Measurements from ENCODE around the gene PPM1L.

GRCh38 chr3:160857476-160858119 is 101.6 kb downstream of the PPM1L start:
- TF ChIP-seq CTCF (IDR thresholded peaks at IDR 0.05; ENCODE audit: low read depth, low read length): no peak
- TF ChIP-seq EZH2phosphoT487 (IDR thresholded peaks at IDR 0.05; ENCODE audit: low read depth): no peak
